Measurements from ENCODE around the gene CTIF.
"Not testable (repeated sequence)": the region's sequence is repeated elsewhere in the genome, so short reads cannot be mapped to it uniquely, and the experiment has no call there.

The CTIF gene

DNA sequence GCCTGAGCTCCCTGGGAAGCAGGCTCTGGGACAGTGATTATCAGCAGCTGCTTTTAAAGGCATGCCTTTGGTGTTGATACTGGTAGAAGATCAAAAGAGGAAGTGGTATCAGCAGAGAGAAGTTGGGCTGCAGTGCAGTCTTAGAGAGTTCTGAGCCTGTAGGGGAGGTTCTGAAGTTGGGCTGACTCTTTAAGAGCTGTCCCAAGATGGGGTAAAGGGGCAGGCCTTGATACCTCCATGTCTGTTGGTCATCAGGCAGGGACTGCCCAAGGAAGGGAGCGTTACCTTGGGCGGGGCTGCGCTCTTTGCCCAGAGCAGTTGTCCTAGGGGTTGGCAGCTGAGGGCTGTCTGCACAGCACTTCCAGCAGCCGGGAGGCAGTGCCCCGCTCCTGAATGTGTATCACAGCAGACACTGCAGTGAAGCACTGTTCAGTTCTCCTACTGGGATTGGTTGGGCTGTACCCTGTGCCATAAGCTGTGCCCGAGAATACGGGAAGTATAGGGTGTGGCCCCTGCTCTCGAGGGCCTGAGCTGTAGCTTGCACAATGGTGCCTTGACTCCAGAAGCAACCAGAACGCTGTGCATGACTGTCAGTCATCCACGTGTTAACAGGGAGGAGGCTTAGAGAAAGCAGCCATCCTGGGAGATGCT is 177.0 kb downstream of the CTIF start:
- DNase-seq (ENCODE audit: low read depth) = no peak
- H3K4me3 ChIP-seq (ENCODE audit: low read depth, low read length) = no peak overlapping the region
- TF ChIP-seq, protein P1, sequence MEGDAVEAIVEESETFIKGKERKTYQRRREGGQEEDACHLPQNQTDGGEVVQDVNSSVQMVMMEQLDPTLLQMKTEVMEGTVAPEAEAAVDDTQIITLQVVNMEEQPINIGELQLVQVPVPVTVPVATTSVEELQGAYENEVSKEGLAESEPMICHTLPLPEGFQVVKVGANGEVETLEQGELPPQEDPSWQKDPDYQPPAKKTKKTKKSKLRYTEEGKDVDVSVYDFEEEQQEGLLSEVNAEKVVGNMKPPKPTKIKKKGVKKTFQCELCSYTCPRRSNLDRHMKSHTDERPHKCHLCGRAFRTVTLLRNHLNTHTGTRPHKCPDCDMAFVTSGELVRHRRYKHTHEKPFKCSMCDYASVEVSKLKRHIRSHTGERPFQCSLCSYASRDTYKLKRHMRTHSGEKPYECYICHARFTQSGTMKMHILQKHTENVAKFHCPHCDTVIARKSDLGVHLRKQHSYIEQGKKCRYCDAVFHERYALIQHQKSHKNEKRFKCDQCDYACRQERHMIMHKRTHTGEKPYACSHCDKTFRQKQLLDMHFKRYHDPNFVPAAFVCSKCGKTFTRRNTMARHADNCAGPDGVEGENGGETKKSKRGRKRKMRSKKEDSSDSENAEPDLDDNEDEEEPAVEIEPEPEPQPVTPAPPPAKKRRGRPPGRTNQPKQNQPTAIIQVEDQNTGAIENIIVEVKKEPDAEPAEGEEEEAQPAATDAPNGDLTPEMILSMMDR (IDR thresholded peaks at IDR 0.05; ENCODE audit: control insufficient read depth, extremely low read depth, insufficient read depth) = no peak

DNA sequence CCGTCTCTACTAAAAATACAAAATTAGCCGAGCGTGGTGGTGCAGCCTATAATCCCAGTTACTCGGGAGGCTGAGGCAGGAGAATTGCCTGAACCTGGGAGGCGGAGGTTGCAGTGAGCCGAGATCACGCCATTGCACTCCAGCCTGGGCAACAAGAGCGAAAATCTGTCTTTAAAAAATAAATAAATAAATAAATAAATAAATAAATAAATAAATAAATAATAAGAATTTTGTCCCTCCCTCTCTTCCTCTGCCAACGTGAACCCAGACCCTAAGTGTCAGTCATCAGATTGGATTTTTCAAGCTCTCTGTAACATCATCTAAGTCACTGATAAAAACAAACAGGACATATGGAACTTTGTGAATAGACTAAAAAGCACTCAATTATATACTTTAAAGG is 178.4 kb downstream of the CTIF start:
- H3K4me3 ChIP-seq (ENCODE audit: low read depth, low read length); DNase-seq (ENCODE audit: low read depth): not testable (repeated sequence)

DNA sequence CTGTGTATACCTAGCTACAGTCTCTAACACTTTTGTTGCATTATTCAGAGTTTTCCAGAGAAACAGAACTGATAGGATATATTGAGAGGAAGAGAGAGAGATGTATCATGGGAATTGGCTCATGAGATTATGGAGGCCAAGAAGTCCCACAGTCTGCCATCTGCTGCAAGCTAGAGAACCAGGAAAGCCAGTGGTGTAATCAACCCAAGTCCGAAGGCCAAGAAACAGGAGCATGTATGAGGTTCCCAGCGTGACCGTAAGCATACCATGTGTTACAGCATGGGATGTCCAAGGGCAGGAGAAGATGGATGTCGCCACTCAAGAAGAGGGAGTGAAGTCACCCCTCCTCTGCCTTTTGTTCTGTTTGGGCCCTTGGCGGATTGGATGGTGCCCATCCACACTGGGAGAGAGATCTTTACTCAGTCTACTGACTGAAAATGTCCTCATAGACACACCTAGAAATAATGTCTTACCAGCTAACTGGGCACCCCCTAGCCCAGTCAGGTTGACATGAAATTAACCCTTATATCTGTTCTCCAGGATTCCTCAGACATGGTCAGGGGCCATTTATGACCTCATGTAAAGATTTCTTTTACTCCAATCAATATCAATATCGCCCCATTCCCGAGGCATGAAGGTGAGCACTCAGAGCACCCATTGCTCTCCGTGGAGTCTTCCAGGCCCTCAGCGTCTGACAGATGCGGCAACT is 179.6 kb downstream of the CTIF start:
- TF ChIP-seq, protein P1 (IDR thresholded peaks at IDR 0.05; ENCODE audit: control insufficient read depth, extremely low read depth, insufficient read depth) = no peak
- no peak for DNase-seq (ENCODE audit: low read depth)
- H3K4me3 ChIP-seq (ENCODE audit: low read depth, low read length) = no peak overlapping the region

DNA sequence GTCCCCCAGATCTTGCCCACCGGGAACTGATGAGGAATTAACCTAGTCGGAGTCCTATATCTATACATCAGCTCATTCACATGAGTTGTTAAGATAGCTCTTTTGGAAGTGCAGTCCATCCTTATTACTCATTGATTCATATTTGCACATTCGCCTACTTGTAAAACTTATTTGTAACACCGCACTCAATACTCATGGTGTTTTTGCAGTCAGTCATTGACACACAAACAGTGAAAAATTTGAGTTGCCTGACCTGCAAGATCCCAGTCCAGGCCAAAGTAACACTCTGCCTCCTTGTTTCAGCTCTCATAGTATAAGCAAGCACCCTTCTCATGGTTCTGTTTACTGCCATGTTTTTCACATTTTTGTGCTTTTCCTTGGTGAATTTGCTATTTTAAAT is 180.6 kb downstream of the CTIF start:
- no peak overlapping the region for H3K4me3 ChIP-seq (ENCODE audit: low read depth, low read length)
- TF ChIP-seq, protein P1 (IDR thresholded peaks at IDR 0.05; ENCODE audit: control insufficient read depth, extremely low read depth, insufficient read depth) = no peak
- DNase-seq (ENCODE audit: low read depth) = no peak

DNA sequence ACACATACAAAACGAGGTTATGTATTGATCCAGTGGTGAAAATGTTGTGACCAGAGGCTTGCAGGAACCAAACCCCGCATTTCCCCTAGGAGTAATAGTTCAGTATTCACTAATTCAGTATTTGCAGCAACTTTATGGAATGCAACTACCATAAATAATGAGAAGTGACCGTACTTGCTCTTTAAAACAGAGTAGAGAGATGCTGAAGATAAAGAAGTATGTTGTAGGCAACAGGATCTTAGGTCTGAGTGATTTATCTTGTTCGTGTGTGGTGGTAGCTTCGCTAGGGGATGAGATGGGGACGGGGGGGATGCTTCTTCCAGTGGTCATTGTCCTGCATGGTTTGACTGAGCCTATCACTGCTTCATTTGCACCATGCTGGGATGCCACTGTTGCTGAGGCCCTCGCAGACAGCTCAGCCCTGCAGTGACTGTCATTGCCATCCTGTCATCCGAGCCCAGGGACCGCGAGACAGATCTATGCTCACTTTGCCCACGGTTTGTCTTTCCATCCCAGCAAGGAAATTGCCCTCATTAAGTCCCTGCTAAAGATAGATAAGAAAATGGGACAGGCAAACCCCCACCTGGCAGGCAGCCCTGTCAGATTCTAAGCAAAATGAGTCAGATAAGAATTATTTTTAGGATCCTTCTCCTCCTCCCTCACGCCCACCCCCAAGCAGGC is 181.3 kb downstream of the CTIF start:
- H3K4me3 ChIP-seq (ENCODE audit: low read depth, low read length) = no peak overlapping the region
- no peak for DNase-seq (ENCODE audit: low read depth)
- TF ChIP-seq, protein P1 (IDR thresholded peaks at IDR 0.05; ENCODE audit: control insufficient read depth, extremely low read depth, insufficient read depth) = no peak

DNA sequence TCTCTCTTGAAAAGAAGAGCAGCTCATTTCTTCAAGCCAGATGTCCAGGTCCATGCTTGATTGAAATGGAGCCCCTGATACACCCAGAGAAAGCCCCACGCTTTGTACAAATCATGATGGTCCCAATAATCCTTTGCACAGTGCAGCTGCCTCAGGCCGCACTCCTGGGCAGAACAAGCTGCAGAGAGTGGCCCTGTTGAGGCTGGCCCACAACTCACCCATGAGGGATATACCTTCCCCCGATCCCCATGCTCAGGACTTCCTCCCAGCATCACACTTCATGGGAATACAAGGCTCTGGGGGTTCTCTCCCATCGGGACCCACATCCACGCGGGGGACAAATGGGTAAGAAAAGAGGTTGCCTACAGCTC is 181.8 kb downstream of the CTIF start:
- H3K4me3 ChIP-seq (ENCODE audit: low read depth, low read length) = no peak overlapping the region
- no peak for DNase-seq (ENCODE audit: low read depth)
- TF ChIP-seq, protein P1 (IDR thresholded peaks at IDR 0.05; ENCODE audit: control insufficient read depth, extremely low read depth, insufficient read depth) = no peak

DNA sequence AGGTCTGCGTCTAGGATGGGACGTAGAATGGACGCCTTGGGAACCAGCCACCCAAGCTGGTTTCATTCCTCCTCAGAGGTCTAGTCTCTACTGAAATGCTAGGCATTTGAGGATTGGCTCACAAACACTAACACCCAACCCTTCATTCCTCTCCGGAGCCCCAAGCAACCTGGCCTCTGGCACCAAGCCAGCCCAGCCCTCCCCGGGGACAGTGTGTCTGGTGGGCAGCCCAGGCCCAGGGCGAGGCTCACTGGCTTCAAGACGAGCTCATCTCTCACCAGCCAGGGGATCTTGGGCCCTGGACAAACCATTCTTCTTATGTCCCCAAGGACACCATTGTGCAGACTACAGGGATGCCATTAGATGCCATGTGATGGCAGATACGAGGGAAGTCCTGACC is 182.5 kb downstream of the CTIF start:
- no peak for DNase-seq (ENCODE audit: low read depth)
- no peak overlapping the region for H3K4me3 ChIP-seq (ENCODE audit: low read depth, low read length)
- TF ChIP-seq, protein P1 (IDR thresholded peaks at IDR 0.05; ENCODE audit: control insufficient read depth, extremely low read depth, insufficient read depth) = no peak
